SU-DHL-6 (cell line): ENCODE results near the gene SNCA.

ENCODE experiments used
- H2AFZ ChIP-seq: fragments of 200-600 bp; sonication (generic); 2 replicates; pipeline ENCODE4 v1.6.1; 2014; ENCODE audit warnings: low read depth, mild to moderate bottlenecking, moderate library complexity, mixed read lengths, antibody characterized with exemption, low read length; ENCODE audit not compliant: severe bottlenecking
- H3F3A ChIP-seq: fragments of 200-600 bp; shearing (Covaris generic); 2 replicates; pipeline ENCODE4 v1.6.0; 2016; ENCODE audit warnings: antibody characterized with exemption, mild to moderate bottlenecking; ENCODE audit not compliant: insufficient read depth
- H3K27ac ChIP-seq: fragments of 200-600 bp; sonication (generic); 2 replicates; pipeline ENCODE4 v1.5.1; 2016; ENCODE audit warnings: low read depth, mild to moderate bottlenecking, low read length, moderate library complexity, mixed read lengths
- H3K27me3 ChIP-seq: fragments of 200-600 bp; sonication (generic), shearing (Covaris generic); 2 replicates; pipeline ENCODE4 v1.6.0; 2014; ENCODE audit warnings: mild to moderate bottlenecking, low read length
- H3K36me3 ChIP-seq: fragments of 200-600 bp; sonication (generic); 2 replicates; pipeline ENCODE4 v1.6.1; 2014; ENCODE audit warnings: mild to moderate bottlenecking, low read length, mixed read lengths
- H3K4me2 ChIP-seq: fragments of 300-600, 200-600 bp; shearing (Covaris generic), sonication (generic); 2 replicates; pipeline ENCODE4 v1.6.0; 2014; ENCODE audit warnings: low read length, low read depth, mild to moderate bottlenecking; ENCODE audit not compliant: poor library complexity, severe bottlenecking
- H3K4me3 ChIP-seq: fragments of 200-600 bp; sonication (generic); 2 replicates; pipeline ENCODE4 v1.5.1; 2014; ENCODE audit warnings: antibody characterized with exemption, low read length, mild to moderate bottlenecking, mixed read lengths; ENCODE audit not compliant: insufficient read depth, poor library complexity, severe bottlenecking
- H3K79me2 ChIP-seq: fragments of 200-600 bp; sonication (generic); 2 replicates; pipeline ENCODE4 v1.6.1; 2014; ENCODE audit warnings: mild to moderate bottlenecking, low read length, moderate library complexity; ENCODE audit not compliant: insufficient read depth
- H3K9ac ChIP-seq: fragments of 200-600 bp; sonication (generic); 2 replicates; pipeline ENCODE4 v1.7.0; 2014; ENCODE audit warnings: mild to moderate bottlenecking, low read length
- H3K9me2 ChIP-seq: fragments of 200-600 bp; sonication (generic); replicated peaks from 2 replicates; pipeline ENCODE4 v1.6.1; 2014; ENCODE audit warnings: low read length; ENCODE audit not compliant: insufficient read depth
- H3K9me3 ChIP-seq: fragments of 200-600 bp; sonication (generic); 2 replicates; pipeline ENCODE4 v1.6.1; 2014; ENCODE audit warnings: low read length, mixed read lengths; ENCODE audit not compliant: insufficient read depth
- H4K20me1 ChIP-seq: fragments of 200-600 bp; sonication (generic); 2 replicates; pipeline ENCODE4 v1.6.1; 2014; ENCODE audit warnings: low read depth, mild to moderate bottlenecking, antibody characterized with exemption, low read length, moderate library complexity, mixed read lengths
- CTCF ChIP-seq: fragments of 200-600 bp; sonication (generic); IDR thresholded peaks from one replicate; pipeline ENCODE4 v1.5.1; 2017; ENCODE audit warnings: antibody characterized with exemption, mild to moderate bottlenecking, low read length, moderate library complexity; ENCODE audit not compliant: insufficient read depth, poor library complexity, severe bottlenecking
- EZH2phosphoT487 ChIP-seq: fragments of 200-600 bp; sonication (generic), shearing (Covaris generic); conservative IDR thresholded peaks from 2 replicates; pipeline ENCODE4 v1.6.1; 2018; ENCODE audit warnings: mild to moderate bottlenecking, antibody characterized with exemption, low read length, moderate library complexity, mixed read lengths

SNCA gene

DNA sequence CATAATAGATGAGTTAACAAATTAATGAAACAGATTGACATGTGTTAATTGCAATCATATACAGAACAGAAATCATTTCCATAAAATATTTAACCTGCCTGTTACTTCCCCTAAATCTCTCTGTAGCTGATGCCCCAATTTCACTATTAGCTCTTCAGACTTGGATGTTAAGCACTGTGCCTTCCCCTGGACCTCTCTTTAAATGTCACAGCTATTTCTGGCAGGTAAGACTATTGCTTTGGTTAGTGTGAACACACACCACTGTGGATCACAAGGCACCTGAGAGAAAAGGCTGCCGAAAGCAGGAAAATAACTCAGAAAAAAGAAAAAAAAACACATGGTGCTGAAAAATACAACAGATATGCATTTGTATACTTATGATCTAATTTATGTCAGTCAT is 91.3 kb downstream of the SNCA start:
- TF ChIP-seq CTCF = no peak
- no peak for TF ChIP-seq EZH2phosphoT487
- Histone ChIP-seq H3K9ac (no peak overlapping the region), H3F3A (no peaks in the 10 kb centered on the region), H2AFZ (no peak overlapping the region), H3K9me3 (no peaks in the 10 kb centered on the region), H3K9me2 (no peaks in the 10 kb centered on the region), H4K20me1 (no peaks in the 10 kb centered on the region), H3K79me2 (no peaks in the 10 kb centered on the region), H3K27ac (no peak overlapping the region), H3K4me2 (no peak overlapping the region), H3K4me3 (no peak overlapping the region), H3K36me3 (no peaks in the 10 kb centered on the region), H3K27me3 (no peaks in the 10 kb centered on the region)

- no peaks in the 10 kb centered on the region for H4K20me1 ChIP-seq
- H3K27ac ChIP-seq = no peak overlapping the region
- H3K4me3 ChIP-seq = no peak overlapping the region
- TF ChIP-seq EZH2phosphoT487 (no peak), CTCF (no peak)
- H3K9ac ChIP-seq = no peak overlapping the region
- no peaks in the 10 kb centered on the region for H3K27me3 ChIP-seq
- H3K9me2 ChIP-seq = no peaks in the 10 kb centered on the region
- no peak overlapping the region for H2AFZ ChIP-seq
- H3F3A ChIP-seq = no peaks in the 10 kb centered on the region
- no peak overlapping the region for H3K4me2 ChIP-seq
- H3K9me3 ChIP-seq = no peaks in the 10 kb centered on the region
- H3K79me2 ChIP-seq = no peaks in the 10 kb centered on the region
- no peaks in the 10 kb centered on the region for H3K36me3 ChIP-seq
These were observed 92.0 kb downstream of the SNCA start for GRCh38 chr4:89744914-89745313.

DNA sequence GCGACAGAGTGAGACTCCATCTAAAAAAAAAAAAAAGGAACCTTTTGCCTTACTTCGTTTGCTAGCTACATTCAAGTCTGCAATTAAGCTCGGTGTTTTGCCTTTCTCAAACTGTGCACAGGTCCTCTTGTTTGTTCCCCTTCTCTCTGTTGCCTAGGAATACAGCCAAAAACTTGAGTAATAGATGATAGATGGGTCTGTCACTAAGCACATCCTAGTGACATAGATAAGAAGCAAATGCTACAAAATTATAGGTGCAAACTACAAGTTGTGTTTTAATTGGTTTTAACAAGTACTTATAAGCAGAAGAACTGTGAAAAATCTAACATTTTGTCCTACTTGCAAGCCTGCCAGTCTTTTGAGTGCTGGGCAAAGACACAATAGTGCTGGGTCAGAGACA is 95.2 kb downstream of the SNCA start:
- no peaks in the 10 kb centered on the region for H3K9me2 ChIP-seq
- no peaks in the 10 kb centered on the region for H3K79me2 ChIP-seq
- H2AFZ ChIP-seq = no peak overlapping the region
- no peaks in the 10 kb centered on the region for H4K20me1 ChIP-seq
- H3K9me3 ChIP-seq = no peaks in the 10 kb centered on the region
- H3K36me3 ChIP-seq = no peaks in the 10 kb centered on the region
- no peak overlapping the region for H3K27ac ChIP-seq
- no peak overlapping the region for H3K4me3 ChIP-seq
- H3K27me3 ChIP-seq = no peaks in the 10 kb centered on the region
- TF ChIP-seq CTCF = no peak
- TF ChIP-seq EZH2phosphoT487 = no peak
- H3K4me2 ChIP-seq = no peak overlapping the region
- no peaks in the 10 kb centered on the region for H3F3A ChIP-seq
- no peak overlapping the region for H3K9ac ChIP-seq
